Right atrium auricular region (tissue), 2 donors: ENCODE measurements around the gene FIZ1. TPM values are rescaled to one million over a fixed set of nuclear protein-coding genes. Genes with fewer than 3 reads are reported as not detected.

ENCODE experiments used
- DNase-seq: peaks from one replicate; pipeline ENCODE4 v3.0.0-alpha.2; 2019; ENCODE audit warnings: low spot score
- H3K27ac ChIP-seq, 2 donors: fragments of 200-600 bp; sonication (generic); 1 replicate in 1 of 2; 2 replicates in 1 of 2; pipeline ENCODE4 v1.5.1; 2016 to 2019
- H3K27me3 ChIP-seq, 2 donors: fragments of 200-600 bp; sonication (generic); one replicate each; pipeline versions ENCODE4 v1.5.1 to v1.6.0; 2017 to 2019
- H3K36me3 ChIP-seq: fragments of 200-600 bp; sonication (generic); one replicate; pipeline ENCODE4 v1.5.1; 2016
- H3K4me1 ChIP-seq, 2 donors: fragments of 200-600 bp; sonication (generic); one replicate each; pipeline versions ENCODE4 v1.5.1 to v1.6.0; 2017 to 2019
- H3K4me3 ChIP-seq, 2 donors: fragments of 200-600 bp; sonication (generic); 1 replicate in 1 of 2; 2 replicates in 1 of 2; pipeline ENCODE4 v1.5.1; 2017 to 2019; ENCODE audit warnings: mild to moderate bottlenecking in 1 of 2, moderate library complexity in 1 of 2
- H3K9me3 ChIP-seq, 2 donors: fragments of 200-600 bp; sonication (generic); one replicate each; pipeline ENCODE4 v1.5.1; 2019
- CTCF ChIP-seq, 2 donors: fragments of 200-600 bp; sonication (generic); IDR thresholded peaks; one replicate each; pipeline ENCODE4 v1.5.1; 2019; ENCODE audit warnings: antibody characterized with exemption in 2 of 2
- total RNA-seq, 2 donors: library from RNA; depleted of rRNA; stranded (reverse); fragments of >200 nt; gene quantifications; one replicate each; pipeline ENCODE4 v1.1.0, GENCODE V29; 2016

FIZ1 gene
- total RNA-seq, 2 donors from 2014 or later, result 9.2 to 12.2 TPM

GRCh38 chr19:55603115-55603514, 3.8 kb upstream of the FIZ1 start:
- H3K36me3 ChIP-seq, result peaks cover 9% of the 10 kb centered on the region
- no peaks in the 10 kb centered on the region for H3K9me3 ChIP-seq
- no peaks in the 10 kb centered on the region for H3K27me3 ChIP-seq
- no peak for TF ChIP-seq CTCF (IDR thresholded peaks at IDR 0.05)
- H3K4me3 ChIP-seq, result no peak overlapping the region
- H3K27ac ChIP-seq, result no peak overlapping the region
- no peak for DNase-seq
- H3K4me1 ChIP-seq, result peaks cover 0 to 43% of the 10 kb centered on the region in 2 donors

GRCh38 chr19:55602104-55603001, 3.0 kb upstream of the FIZ1 start:
- peaks cover 9% of the 10 kb centered on the region for H3K36me3 ChIP-seq
- H3K27ac ChIP-seq, result no peak overlapping the region
- no peak for DNase-seq
- H3K9me3 ChIP-seq, result no peaks in the 10 kb centered on the region
- no peak for TF ChIP-seq CTCF (IDR thresholded peaks at IDR 0.05)
- no peak overlapping the region for H3K4me3 ChIP-seq
- peaks cover 0 to 45% of the 10 kb centered on the region in 2 donors for H3K4me1 ChIP-seq
- H3K27me3 ChIP-seq, result no peaks in the 10 kb centered on the region

GRCh38 chr19:55601084-55601483, 1.8 kb upstream of the FIZ1 start:
- no peaks in the 10 kb centered on the region for H3K9me3 ChIP-seq
- H3K4me1 ChIP-seq, result peaks cover 0 to 34% of the 10 kb centered on the region in 2 donors
- no peaks in the 10 kb centered on the region for H3K27me3 ChIP-seq
- no peak for DNase-seq
- TF ChIP-seq CTCF (IDR thresholded peaks at IDR 0.05), result no peak
- no peaks in the 10 kb centered on the region for H3K36me3 ChIP-seq
- peak overlapping the region; percentile 99 for H3K27ac ChIP-seq
- peak overlapping the region; percentile 77 to 82 for H3K4me3 ChIP-seq

- Histone ChIP-seq H3K4me3 (peak overlapping the region; percentile 77 to 82), H3K9me3 (no peaks in the 10 kb centered on the region), H3K27me3 (no peaks in the 10 kb centered on the region), H3K4me1 (peaks cover 0 to 32% of the 10 kb centered on the region in 2 donors), H3K27ac (peak overlapping the region; percentile 99), H3K36me3 (peaks cover under 1% of the 10 kb centered on the region)
- no peak for DNase-seq
- TF ChIP-seq CTCF (IDR thresholded peaks at IDR 0.05), result no peak
These were observed 1.3 kb upstream of the FIZ1 start for GRCh38 chr19:55600662-55601028.

GRCh38 chr19:55599842-55600661, 735 bp upstream of the FIZ1 start, which contains the start of gene ZNF524:
Gene ZNF524 (plus strand): TSS chr19:55600288. CDS start chr19:55602113, 1,825 bp downstream.
- no peaks in the 10 kb centered on the region for H3K27me3 ChIP-seq
- H3K4me3 ChIP-seq, result peak within 1 kb of the TSS; percentile 77 to 82
- DNase-seq, result peak; percentile 89
- H3K36me3 ChIP-seq, result peaks cover 7% of the 10 kb centered on the region
- H3K27ac ChIP-seq, result peak within 1 kb of the TSS; percentile 99
- H3K9me3 ChIP-seq, result no peaks in the 10 kb centered on the region
- H3K4me1 ChIP-seq, result peaks cover 0 to 31% of the 10 kb centered on the region in 2 donors
- no peak for TF ChIP-seq CTCF (IDR thresholded peaks at IDR 0.05)
